SK-N-SH treated with all-trans-retinoic acid at 6 μM for 48 hours (cell line): Measurements from ENCODE around the gene VPS54.

ENCODE experiments used
- CREB5 ChIP-seq: fragments of 250-450 bp; sonication (Bioruptor Pico); IDR thresholded peaks from 2 replicates; pipeline ENCODE4 v1.5.1; 2020; ENCODE audit warnings: low read depth, mild to moderate bottlenecking, moderate library complexity
- ESRRG ChIP-seq: fragments of 250-450 bp; sonication (Bioruptor Pico); IDR thresholded peaks from 2 replicates; pipeline ENCODE4 v1.6.1; 2021; ENCODE audit warnings: mild to moderate bottlenecking
- ISL1 ChIP-seq: fragments of 250-450 bp; sonication (Bioruptor Pico); IDR thresholded peaks from 2 replicates; pipeline ENCODE4 v2.1.2; 2022; ENCODE audit warnings: mild to moderate bottlenecking, moderate library complexity
- OSR1 ChIP-seq: fragments of 250-450 bp; sonication (Bioruptor Pico); IDR thresholded peaks from 2 replicates; pipeline ENCODE4 v1.8.0; 2022; ENCODE audit warnings: moderate library complexity, mild to moderate bottlenecking, inconsistent platforms
- PATZ1 ChIP-seq: fragments of 250-450 bp; sonication (Bioruptor Pico); IDR thresholded peaks from 2 replicates; pipeline ENCODE4 v1.8.0; 2020; ENCODE audit warnings: mild to moderate bottlenecking, moderate library complexity, borderline replicate concordance
- POU6F1 ChIP-seq: fragments of 250-450 bp; sonication (Bioruptor Pico); IDR thresholded peaks from 2 replicates; pipeline ENCODE4 v1.8.0; 2021; ENCODE audit warnings: low read depth, mild to moderate bottlenecking, moderate library complexity, borderline replicate concordance
- PPARA ChIP-seq: fragments of 250-450 bp; sonication (Bioruptor Pico); IDR thresholded peaks from 2 replicates; pipeline ENCODE4 v1.5.0; 2020; ENCODE audit warnings: mild to moderate bottlenecking, borderline replicate concordance
- SNAI2 ChIP-seq: fragments of 250-450 bp; sonication (Bioruptor Pico); IDR thresholded peaks from 2 replicates; pipeline ENCODE4 v1.5.0; 2020; ENCODE audit warnings: mild to moderate bottlenecking, moderate library complexity
- TCF4 ChIP-seq: fragments of 250-450 bp; sonication (Bioruptor Pico); IDR thresholded peaks from 2 replicates; pipeline ENCODE4 v1.8.0; 2021; ENCODE audit warnings: mild to moderate bottlenecking, moderate library complexity, borderline replicate concordance
- TSHZ2 ChIP-seq: fragments of 250-450 bp; sonication (Bioruptor Pico); IDR thresholded peaks from 2 replicates; pipeline ENCODE4 v1.5.0; 2020; ENCODE audit warnings: mild to moderate bottlenecking, moderate library complexity
- ZC3H10 ChIP-seq: fragments of 250-450 bp; sonication (Bioruptor Pico); IDR thresholded peaks from 2 replicates; pipeline ENCODE4 v1.5.1; 2021; ENCODE audit warnings: mild to moderate bottlenecking, moderate library complexity
- ZFP3 ChIP-seq: fragments of 250-450 bp; sonication (Bioruptor Pico); IDR thresholded peaks from 2 replicates; pipeline ENCODE4 v1.5.0; 2020; ENCODE audit warnings: mild to moderate bottlenecking, moderate library complexity
- ZFP30 ChIP-seq: fragments of 450-650 bp; formaldehyde crosslinking; IDR thresholded peaks from 2 replicates; pipeline ENCODE4 v1.5.0; 2022; ENCODE audit warnings: mild to moderate bottlenecking, moderate library complexity
- ZNF70 ChIP-seq: fragments of 450-650 bp; formaldehyde crosslinking; IDR thresholded peaks from 2 replicates; pipeline ENCODE4 v1.5.0; 2020; ENCODE audit warnings: mild to moderate bottlenecking, moderate library complexity

GRCh38 chr2:64000630-64001381 is 18.4 kb downstream of the VPS54 start:
- TF ChIP-seq ZC3H10 (CRISPR knock-in tag), result no peak
- no peak for TF ChIP-seq ZFP30 (CRISPR knock-in tag)
- no peak for TF ChIP-seq POU6F1 (CRISPR knock-in tag)
- no peak for TF ChIP-seq ISL1 (CRISPR knock-in tag)
- no peak for TF ChIP-seq TSHZ2 (CRISPR knock-in tag)
- TF ChIP-seq TCF4 (CRISPR knock-in tag), result no peak
- no peak for TF ChIP-seq OSR1 (CRISPR knock-in tag)
- TF ChIP-seq PATZ1 (CRISPR knock-in tag), result no peak
- no peak for TF ChIP-seq CREB5 (CRISPR knock-in tag)
- no peak for TF ChIP-seq SNAI2 (CRISPR knock-in tag)
- no peak for TF ChIP-seq ZNF70 (CRISPR knock-in tag)
- no peak for TF ChIP-seq ESRRG (CRISPR knock-in tag)
- TF ChIP-seq PPARA (CRISPR knock-in tag), result no peak
- no peak for TF ChIP-seq ZFP3
